Measurements from ENCODE around the gene SMIM24. TPM values are rescaled to one million over a fixed set of nuclear protein-coding genes. Genes with fewer than 3 reads are reported as not detected.

SMIM24 gene
- total and polyA plus RNA-seq, 9 of the 15 experiments (the other 6 are each of a cell fraction or from before 2014, with no cell fraction given) = 0.45 to 12.3 (median 1.4) TPM; not detected in 1

DNA sequence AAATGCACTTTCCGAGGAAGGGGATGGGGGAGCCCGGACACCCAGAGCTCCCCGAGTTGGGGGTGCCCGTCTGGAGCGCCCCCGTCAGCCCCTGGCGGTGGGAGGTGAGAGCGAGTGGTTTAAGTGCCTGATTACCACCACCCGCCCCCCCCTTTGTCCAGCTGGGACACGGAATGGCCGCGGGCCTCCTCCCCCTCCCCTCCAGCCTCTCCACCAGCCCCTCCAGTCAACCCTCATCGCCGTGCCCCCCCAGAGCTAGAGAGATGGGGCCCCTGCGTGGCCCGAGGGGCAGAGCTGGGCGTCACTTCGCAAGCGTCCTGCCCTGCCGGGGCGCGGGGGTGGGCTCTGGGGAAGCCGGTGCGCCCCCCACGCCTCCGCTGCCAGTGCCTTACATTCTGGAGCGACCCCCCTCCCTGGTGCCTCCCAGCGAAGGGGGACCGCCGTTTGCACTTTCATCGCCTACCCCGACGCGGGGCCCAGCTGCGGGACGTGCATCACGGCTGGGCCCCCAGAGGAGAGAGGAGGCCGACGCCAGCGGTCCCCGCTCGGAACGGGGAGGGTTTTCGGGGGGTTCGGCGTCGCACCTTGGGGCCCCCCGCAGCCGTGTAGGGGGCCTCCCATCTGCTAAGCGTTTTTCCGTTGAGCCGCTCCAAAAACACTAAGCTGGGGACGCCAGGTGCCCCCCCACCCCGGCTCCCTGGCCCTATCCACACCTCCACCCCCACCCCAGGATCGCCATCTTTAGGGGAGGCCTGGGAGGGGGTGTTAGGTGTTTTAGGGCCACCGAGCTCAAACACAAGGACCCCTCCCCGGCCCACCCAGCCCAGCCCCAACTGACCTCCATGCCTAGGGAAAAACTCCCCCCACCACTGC lies 16.4 kb downstream of the SMIM24 start:
- H3K79me2 ChIP-seq (ENCODE audit: control insufficient read depth, insufficient read depth, low read length) = no peaks in the 10 kb centered on the region
- H2AFZ ChIP-seq (ENCODE audit: low read depth, low read length) = no peak overlapping the region
- peaks cover 7% of the 10 kb centered on the region for H3K9me3 ChIP-seq (replicated peaks; ENCODE audit: control insufficient read depth, insufficient read depth, low read depth, low read length)
- H3K4me3 ChIP-seq = no peak overlapping the region
- ATAC-seq (no peak), FAIRE-seq (no peak), DNase-seq (ENCODE audit: extremely low read depth in 1 of 4, low spot score in 3 of 4) (peak in 1 of 4 experiments; percentile 21)
- peaks cover 41% of the 10 kb centered on the region; the same call in 2 of the 3 replicates for H3K36me3 ChIP-seq (ENCODE audit: control insufficient read depth, insufficient read depth, low read length)
- 94% methylated on average over 11 of the region's 57 CpGs for WGBS (ENCODE audit: insufficient coverage, low coverage, missing lambda C conversion rate)
- CTCF ChIA-PET (ENCODE audit: low intra/inter-chr PET ratio) = no interaction called here
- POLR2A ChIA-PET = interaction anchor here (0.6 kb wide), 1 partner anchor 273 kb away, joined by 3 read pairs; no protein-coding TSS in a partner anchor
- no peak overlapping the region for H3K4me2 ChIP-seq (ENCODE audit: insufficient read depth, low read length)
- no peak overlapping the region for H3K9ac ChIP-seq (ENCODE audit: insufficient read depth in 1 of 2, low read depth in 2 of 2, low read length in 2 of 2)
- H3K27me3 ChIP-seq (ENCODE audit: control insufficient read depth in 2 of 2, insufficient read depth in 2 of 2, low read length in 2 of 2) = no peaks in the 10 kb centered on the region
- no peaks in the 10 kb centered on the region for H4K20me1 ChIP-seq (replicated peaks; ENCODE audit: control insufficient read depth, insufficient read depth, low read length)
- TF ChIP-seq ZBTB7A (IDR thresholded peaks at IDR 0.05; ENCODE audit: borderline replicate concordance, control insufficient read depth, low read depth, low read length) = 0 out of 2 replicates have a peak, but pooled peaks have one; percentile 5
- TF ChIP-seq FIP1L1 (IDR thresholded peaks at IDR 0.05; ENCODE audit: low read depth, low read length, poor library complexity, severe bottlenecking) = peak; percentile 36
- TF ChIP-seq, protein P1, sequence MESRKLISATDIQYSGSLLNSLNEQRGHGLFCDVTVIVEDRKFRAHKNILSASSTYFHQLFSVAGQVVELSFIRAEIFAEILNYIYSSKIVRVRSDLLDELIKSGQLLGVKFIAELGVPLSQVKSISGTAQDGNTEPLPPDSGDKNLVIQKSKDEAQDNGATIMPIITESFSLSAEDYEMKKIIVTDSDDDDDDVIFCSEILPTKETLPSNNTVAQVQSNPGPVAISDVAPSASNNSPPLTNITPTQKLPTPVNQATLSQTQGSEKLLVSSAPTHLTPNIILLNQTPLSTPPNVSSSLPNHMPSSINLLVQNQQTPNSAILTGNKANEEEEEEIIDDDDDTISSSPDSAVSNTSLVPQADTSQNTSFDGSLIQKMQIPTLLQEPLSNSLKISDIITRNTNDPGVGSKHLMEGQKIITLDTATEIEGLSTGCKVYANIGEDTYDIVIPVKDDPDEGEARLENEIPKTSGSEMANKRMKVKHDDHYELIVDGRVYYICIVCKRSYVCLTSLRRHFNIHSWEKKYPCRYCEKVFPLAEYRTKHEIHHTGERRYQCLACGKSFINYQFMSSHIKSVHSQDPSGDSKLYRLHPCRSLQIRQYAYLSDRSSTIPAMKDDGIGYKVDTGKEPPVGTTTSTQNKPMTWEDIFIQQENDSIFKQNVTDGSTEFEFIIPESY (CRISPR knock-in tag; IDR thresholded peaks at IDR 0.05) = peak; percentile 49
- peak; percentile 95 for TF ChIP-seq RBM22 (IDR thresholded peaks at IDR 0.05; ENCODE audit: low read depth, low read length, poor library complexity, severe bottlenecking)
- TF ChIP-seq XRCC5 (IDR thresholded peaks at IDR 0.05; ENCODE audit: low read depth, low read length) = no peak
- peak; percentile 71 for TF ChIP-seq POLR2G (IDR thresholded peaks at IDR 0.05; ENCODE audit: low read depth, low read length)
- TF ChIP-seq MTA1 (IDR thresholded peaks at IDR 0.05; ENCODE audit: borderline replicate concordance) = no peak
- peak; percentile 56 for TF ChIP-seq PCBP1 (IDR thresholded peaks at IDR 0.05; ENCODE audit: low read depth, low read length, poor library complexity, severe bottlenecking)
- no peaks in the 10 kb centered on the region for H3K9me1 ChIP-seq (ENCODE audit: control insufficient read depth, insufficient read depth, low read length)
- peaks cover 0 to 40% of the 10 kb centered on the region in 2 experiments; a peak in 2 of 5 replicates for H3K4me1 ChIP-seq (replicated peaks in 1 of 2; ENCODE audit: control insufficient read depth in 2 of 2, insufficient read depth in 2 of 2, low read length in 2 of 2)
- no TSS peak for BruUV-seq (replicated peaks)
- no peak overlapping the region for H3K27ac ChIP-seq (ENCODE audit: extremely low read depth, low read depth, low read length)
- intact Hi-C loops (cut with micrococcal nuclease) (no loop called here), in situ Hi-C loops (cut with MboI) (no loop called here)
